22Rv1 (cell line): ENCODE measurements around the gene EYA2.

Experiments used
- ZFX ChIP-seq: fragments of 450-650 bp; IDR thresholded peaks from 2 replicates; pipeline ENCODE4 v1.6.1; 2017; ENCODE audit warnings: antibody characterized with exemption, borderline replicate concordance
- TF ChIP-seq, protein P1 (sequence below): fragments of 450-650 bp; IDR thresholded peaks from 2 replicates; pipeline ENCODE4 v1.5.1; 2017; ENCODE audit warnings: mild to moderate bottlenecking

DNA sequence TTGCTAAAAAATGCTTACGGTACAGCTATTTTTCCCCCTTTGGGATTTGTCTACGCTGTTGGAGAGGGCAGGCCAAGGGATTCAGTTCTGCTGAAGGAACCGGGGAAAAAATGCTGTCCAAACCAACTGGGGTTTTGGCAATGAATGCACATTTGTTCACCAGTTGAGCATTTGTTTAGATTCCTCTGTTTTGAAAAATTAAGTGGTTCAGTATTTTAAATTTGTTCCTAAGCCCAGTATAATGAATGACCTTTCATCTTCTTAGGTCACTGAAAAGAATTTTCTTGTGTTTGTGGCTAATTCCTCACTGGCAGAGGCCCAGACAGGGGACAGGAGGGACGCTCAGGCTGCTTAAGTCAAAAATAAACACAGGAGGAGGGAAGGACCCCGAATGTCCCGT lies 10.8 kb upstream of the EYA2 start:
- TF ChIP-seq, protein P1, sequence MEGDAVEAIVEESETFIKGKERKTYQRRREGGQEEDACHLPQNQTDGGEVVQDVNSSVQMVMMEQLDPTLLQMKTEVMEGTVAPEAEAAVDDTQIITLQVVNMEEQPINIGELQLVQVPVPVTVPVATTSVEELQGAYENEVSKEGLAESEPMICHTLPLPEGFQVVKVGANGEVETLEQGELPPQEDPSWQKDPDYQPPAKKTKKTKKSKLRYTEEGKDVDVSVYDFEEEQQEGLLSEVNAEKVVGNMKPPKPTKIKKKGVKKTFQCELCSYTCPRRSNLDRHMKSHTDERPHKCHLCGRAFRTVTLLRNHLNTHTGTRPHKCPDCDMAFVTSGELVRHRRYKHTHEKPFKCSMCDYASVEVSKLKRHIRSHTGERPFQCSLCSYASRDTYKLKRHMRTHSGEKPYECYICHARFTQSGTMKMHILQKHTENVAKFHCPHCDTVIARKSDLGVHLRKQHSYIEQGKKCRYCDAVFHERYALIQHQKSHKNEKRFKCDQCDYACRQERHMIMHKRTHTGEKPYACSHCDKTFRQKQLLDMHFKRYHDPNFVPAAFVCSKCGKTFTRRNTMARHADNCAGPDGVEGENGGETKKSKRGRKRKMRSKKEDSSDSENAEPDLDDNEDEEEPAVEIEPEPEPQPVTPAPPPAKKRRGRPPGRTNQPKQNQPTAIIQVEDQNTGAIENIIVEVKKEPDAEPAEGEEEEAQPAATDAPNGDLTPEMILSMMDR = no peak
- no peak for TF ChIP-seq ZFX
